ENCODE results near the gene AMDHD1.

DNA sequence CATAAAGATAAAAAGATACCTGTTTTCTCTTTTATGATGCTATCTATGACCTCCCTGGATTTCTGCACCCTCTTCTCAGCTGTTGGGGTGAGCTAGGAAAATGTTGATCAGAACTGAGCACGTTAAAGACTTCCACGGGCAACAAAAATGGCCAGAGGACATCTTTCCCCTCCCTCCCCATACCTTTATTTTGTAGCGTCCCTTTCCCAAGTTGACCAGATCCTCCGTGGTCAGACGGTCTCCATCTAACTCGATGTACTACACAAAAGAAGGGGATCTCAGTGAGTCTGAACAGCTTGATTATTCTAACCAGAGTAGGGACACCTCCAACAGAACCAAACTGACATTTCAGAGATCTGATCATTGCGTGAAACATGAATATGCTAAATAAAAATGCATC lies 50.8 kb downstream of the AMDHD1 start:
- TF ChIP-seq POLR2A (IDR thresholded peaks at IDR 0.05; ENCODE audit: low read length) = no peak
- TF ChIP-seq GATA1 (IDR thresholded peaks at IDR 0.05; ENCODE audit: low read depth, low read length) = no peak

Data from erythroblast (primary cell).